ENCODE data around the gene TNRC18. TPM values are rescaled to one million over a fixed set of nuclear protein-coding genes. Genes with fewer than 3 reads are reported as not detected.
"Not testable (repeated sequence)": the region's sequence is repeated elsewhere in the genome, so short reads cannot be mapped to it uniquely, and the experiment has no call there.

Gene TNRC18
- total RNA-seq, 1 donor from 2014 or later: 43.3 TPM

GRCh38 chr7:5300366-5300765 lies 123.3 kb downstream of the TNRC18 start:
- Mint-ChIP-seq H3K9me3 (peaks cover under 1% of the 10 kb centered on the region), H3K36me3 (ENCODE audit: low read depth) (no peaks in the 10 kb centered on the region), H3K4me1 (peaks cover 17% of the 10 kb centered on the region), H3K27ac (no peak overlapping the region), H3K4me3 (no peak overlapping the region), H3K27me3 (peaks cover 15% of the 10 kb centered on the region)
- intact Hi-C loops (cut with micrococcal nuclease): no loop called here
- DNase-seq: no peak

- intact Hi-C loops (cut with micrococcal nuclease): no loop called here
- Mint-ChIP-seq H3K27ac (peak overlapping the region; percentile 67), H3K9me3 (peaks cover 11% of the 10 kb centered on the region), H3K27me3 (peaks cover 26% of the 10 kb centered on the region), H3K4me1 (peaks cover 17% of the 10 kb centered on the region), H3K36me3 (ENCODE audit: low read depth) (no peaks in the 10 kb centered on the region), H3K4me3 (peak overlapping the region; percentile 84)
- peak; percentile 92 for DNase-seq
Observed at GRCh38 chr7:5296611-5297226, 126.9 kb downstream of the TNRC18 start.

GRCh38 chr7:5296015-5296610 lies 127.5 kb downstream of the TNRC18 start:
- peak; percentile 73 for DNase-seq
- Mint-ChIP-seq H3K9me3 (peaks cover 11% of the 10 kb centered on the region), H3K4me1 (peaks cover 17% of the 10 kb centered on the region), H3K27ac (peak overlapping the region; percentile 67), H3K36me3 (ENCODE audit: low read depth) (no peaks in the 10 kb centered on the region), H3K4me3 (peak overlapping the region; percentile 69), H3K27me3 (peaks cover 26% of the 10 kb centered on the region)
- intact Hi-C loops (cut with micrococcal nuclease): no loop called here

GRCh38 chr7:5295039-5296014 lies 128.3 kb downstream of the TNRC18 start:
- H3K27me3 Mint-ChIP-seq: peaks cover 26% of the 10 kb centered on the region
- peaks cover 11% of the 10 kb centered on the region for H3K9me3 Mint-ChIP-seq
- intact Hi-C loops (cut with micrococcal nuclease): no loop called here
- peaks cover 17% of the 10 kb centered on the region for H3K4me1 Mint-ChIP-seq
- H3K36me3 Mint-ChIP-seq (ENCODE audit: low read depth): no peaks in the 10 kb centered on the region
- H3K4me3 Mint-ChIP-seq: peak overlapping the region; percentile 69
- no peak for DNase-seq
- H3K27ac Mint-ChIP-seq: no peak overlapping the region

GRCh38 chr7:5294169-5294987 lies 129.3 kb downstream of the TNRC18 start:
- intact Hi-C loops (cut with micrococcal nuclease): no loop called here
- H3K36me3 Mint-ChIP-seq (ENCODE audit: low read depth): no peaks in the 10 kb centered on the region
- no peak for DNase-seq
- no peak overlapping the region for H3K27ac Mint-ChIP-seq
- H3K9me3 Mint-ChIP-seq: peaks cover 11% of the 10 kb centered on the region
- H3K4me3 Mint-ChIP-seq: no peak overlapping the region
- peaks cover 26% of the 10 kb centered on the region for H3K27me3 Mint-ChIP-seq
- peaks cover 17% of the 10 kb centered on the region for H3K4me1 Mint-ChIP-seq

GRCh38 chr7:5291711-5292335 lies 131.8 kb downstream of the TNRC18 start:
- H3K27ac Mint-ChIP-seq; H3K4me3 Mint-ChIP-seq; DNase-seq; H3K4me1 Mint-ChIP-seq; intact Hi-C loops (cut with micrococcal nuclease); H3K36me3 Mint-ChIP-seq (ENCODE audit: low read depth): not testable (repeated sequence)
- Mint-ChIP-seq H3K27me3 (peaks cover 17% of the 10 kb centered on the region), H3K9me3 (peaks cover 11% of the 10 kb centered on the region)

GRCh38 chr7:5291301-5291700 lies 132.3 kb downstream of the TNRC18 start:
- Mint-ChIP-seq H3K27me3 (peaks cover 17% of the 10 kb centered on the region), H3K4me3 (no peak overlapping the region), H3K36me3 (ENCODE audit: low read depth) (no peaks in the 10 kb centered on the region), H3K27ac (no peak overlapping the region), H3K4me1 (peaks cover 4% of the 10 kb centered on the region), H3K9me3 (peaks cover 11% of the 10 kb centered on the region)
- no peak for DNase-seq
- intact Hi-C loops (cut with micrococcal nuclease): no loop called here

GRCh38 chr7:5289355-5289754 lies 134.3 kb downstream of the TNRC18 start:
- Mint-ChIP-seq H3K9me3 (peaks cover 2% of the 10 kb centered on the region), H3K36me3 (ENCODE audit: low read depth) (no peaks in the 10 kb centered on the region), H3K4me3 (no peak overlapping the region), H3K4me1 (no peaks in the 10 kb centered on the region), H3K27ac (no peak overlapping the region), H3K27me3 (peaks cover 6% of the 10 kb centered on the region)
- intact Hi-C loops (cut with micrococcal nuclease): no loop called here
- DNase-seq: no peak

- H3K27me3 Mint-ChIP-seq; intact Hi-C loops (cut with micrococcal nuclease): not testable (repeated sequence)
Observed at GRCh38 chr7:5288560-5288959, 135.1 kb downstream of the TNRC18 start.

GRCh38 chr7:5287802-5288201 lies 135.8 kb downstream of the TNRC18 start:
- no peaks in the 10 kb centered on the region for H3K9me3 Mint-ChIP-seq
- H3K4me1 Mint-ChIP-seq: no peaks in the 10 kb centered on the region
- no peaks in the 10 kb centered on the region for H3K36me3 Mint-ChIP-seq (ENCODE audit: low read depth)
- no peak for DNase-seq
- H3K27ac Mint-ChIP-seq: no peak overlapping the region
- H3K27me3 Mint-ChIP-seq: peaks cover 6% of the 10 kb centered on the region
- intact Hi-C loops (cut with micrococcal nuclease): no loop called here
- H3K4me3 Mint-ChIP-seq: no peak overlapping the region

More at GRCh38 chr7:5288560-5288959, 135.1 kb downstream of the TNRC18 start:
- not testable (repeated sequence) for H3K4me1 Mint-ChIP-seq; H3K36me3 Mint-ChIP-seq (ENCODE audit: low read depth); H3K9me3 Mint-ChIP-seq; DNase-seq; H3K27ac Mint-ChIP-seq; H3K4me3 Mint-ChIP-seq

GRCh38 chr7:5287373-5287772 lies 136.3 kb downstream of the TNRC18 start:
- H3K36me3 Mint-ChIP-seq (ENCODE audit: low read depth); intact Hi-C loops (cut with micrococcal nuclease): not testable (repeated sequence)

GRCh38 chr7:5286933-5287332 lies 136.7 kb downstream of the TNRC18 start:
- no peak for DNase-seq
- peaks cover 6% of the 10 kb centered on the region for H3K27me3 Mint-ChIP-seq
- intact Hi-C loops (cut with micrococcal nuclease): no loop called here

More at GRCh38 chr7:5287373-5287772, 136.3 kb downstream of the TNRC18 start:
- not testable (repeated sequence) for H3K27me3 Mint-ChIP-seq, H3K4me1 Mint-ChIP-seq, H3K27ac Mint-ChIP-seq, DNase-seq, H3K9me3 Mint-ChIP-seq, H3K4me3 Mint-ChIP-seq

More at GRCh38 chr7:5286933-5287332, 136.7 kb downstream of the TNRC18 start:
- Mint-ChIP-seq H3K4me1 (no peaks in the 10 kb centered on the region), H3K27ac (no peak overlapping the region), H3K36me3 (ENCODE audit: low read depth) (no peaks in the 10 kb centered on the region), H3K9me3 (no peaks in the 10 kb centered on the region), H3K4me3 (no peak overlapping the region)
